ENCODE results near the gene GPR42.

DNA sequence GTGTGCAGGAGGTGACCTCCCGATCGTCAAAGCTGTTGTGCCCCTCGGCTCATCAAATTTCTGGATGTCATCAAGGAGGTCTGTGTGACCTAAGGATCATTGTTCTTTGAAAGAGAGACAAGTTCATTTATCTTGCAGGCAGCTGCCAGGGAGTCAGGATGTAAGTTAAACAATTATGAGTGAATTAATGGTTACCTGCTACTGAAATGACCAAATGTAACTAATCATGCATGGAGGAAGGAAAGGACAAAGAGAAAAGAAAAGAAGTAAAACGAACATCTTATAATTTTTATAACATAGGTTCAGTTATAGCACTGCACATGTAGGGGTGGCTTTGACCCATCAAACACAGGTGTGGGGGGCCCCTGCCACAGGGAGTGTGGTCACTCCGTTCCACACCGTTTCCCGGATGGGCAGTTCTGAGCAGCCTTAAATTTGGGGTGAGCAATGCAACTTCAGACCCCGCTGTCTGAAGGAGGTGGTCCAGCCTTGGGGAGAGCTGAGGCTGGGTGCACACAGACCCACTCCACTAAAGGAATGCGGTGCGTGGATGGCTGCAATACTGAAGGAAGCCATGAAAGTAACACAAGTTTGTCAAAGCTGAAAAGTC, 36.6 kb upstream of the GPR42 start:
- TF ChIP-seq HOXD13 (CRISPR knock-in tag; IDR thresholded peaks at IDR 0.05; ENCODE audit: borderline replicate concordance): no peak
- TF ChIP-seq, protein P1, sequence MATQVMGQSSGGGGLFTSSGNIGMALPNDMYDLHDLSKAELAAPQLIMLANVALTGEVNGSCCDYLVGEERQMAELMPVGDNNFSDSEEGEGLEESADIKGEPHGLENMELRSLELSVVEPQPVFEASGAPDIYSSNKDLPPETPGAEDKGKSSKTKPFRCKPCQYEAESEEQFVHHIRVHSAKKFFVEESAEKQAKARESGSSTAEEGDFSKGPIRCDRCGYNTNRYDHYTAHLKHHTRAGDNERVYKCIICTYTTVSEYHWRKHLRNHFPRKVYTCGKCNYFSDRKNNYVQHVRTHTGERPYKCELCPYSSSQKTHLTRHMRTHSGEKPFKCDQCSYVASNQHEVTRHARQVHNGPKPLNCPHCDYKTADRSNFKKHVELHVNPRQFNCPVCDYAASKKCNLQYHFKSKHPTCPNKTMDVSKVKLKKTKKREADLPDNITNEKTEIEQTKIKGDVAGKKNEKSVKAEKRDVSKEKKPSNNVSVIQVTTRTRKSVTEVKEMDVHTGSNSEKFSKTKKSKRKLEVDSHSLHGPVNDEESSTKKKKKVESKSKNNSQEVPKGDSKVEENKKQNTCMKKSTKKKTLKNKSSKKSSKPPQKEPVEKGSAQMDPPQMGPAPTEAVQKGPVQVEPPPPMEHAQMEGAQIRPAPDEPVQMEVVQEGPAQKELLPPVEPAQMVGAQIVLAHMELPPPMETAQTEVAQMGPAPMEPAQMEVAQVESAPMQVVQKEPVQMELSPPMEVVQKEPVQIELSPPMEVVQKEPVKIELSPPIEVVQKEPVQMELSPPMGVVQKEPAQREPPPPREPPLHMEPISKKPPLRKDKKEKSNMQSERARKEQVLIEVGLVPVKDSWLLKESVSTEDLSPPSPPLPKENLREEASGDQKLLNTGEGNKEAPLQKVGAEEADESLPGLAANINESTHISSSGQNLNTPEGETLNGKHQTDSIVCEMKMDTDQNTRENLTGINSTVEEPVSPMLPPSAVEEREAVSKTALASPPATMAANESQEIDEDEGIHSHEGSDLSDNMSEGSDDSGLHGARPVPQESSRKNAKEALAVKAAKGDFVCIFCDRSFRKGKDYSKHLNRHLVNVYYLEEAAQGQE (tag by site-specific recombination; IDR thresholded peaks at IDR 0.05): no peak
- TF ChIP-seq ZNF174 (tag by site-specific recombination; IDR thresholded peaks at IDR 0.05): no peak
- TF ChIP-seq, protein P2, sequence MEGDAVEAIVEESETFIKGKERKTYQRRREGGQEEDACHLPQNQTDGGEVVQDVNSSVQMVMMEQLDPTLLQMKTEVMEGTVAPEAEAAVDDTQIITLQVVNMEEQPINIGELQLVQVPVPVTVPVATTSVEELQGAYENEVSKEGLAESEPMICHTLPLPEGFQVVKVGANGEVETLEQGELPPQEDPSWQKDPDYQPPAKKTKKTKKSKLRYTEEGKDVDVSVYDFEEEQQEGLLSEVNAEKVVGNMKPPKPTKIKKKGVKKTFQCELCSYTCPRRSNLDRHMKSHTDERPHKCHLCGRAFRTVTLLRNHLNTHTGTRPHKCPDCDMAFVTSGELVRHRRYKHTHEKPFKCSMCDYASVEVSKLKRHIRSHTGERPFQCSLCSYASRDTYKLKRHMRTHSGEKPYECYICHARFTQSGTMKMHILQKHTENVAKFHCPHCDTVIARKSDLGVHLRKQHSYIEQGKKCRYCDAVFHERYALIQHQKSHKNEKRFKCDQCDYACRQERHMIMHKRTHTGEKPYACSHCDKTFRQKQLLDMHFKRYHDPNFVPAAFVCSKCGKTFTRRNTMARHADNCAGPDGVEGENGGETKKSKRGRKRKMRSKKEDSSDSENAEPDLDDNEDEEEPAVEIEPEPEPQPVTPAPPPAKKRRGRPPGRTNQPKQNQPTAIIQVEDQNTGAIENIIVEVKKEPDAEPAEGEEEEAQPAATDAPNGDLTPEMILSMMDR (tag by site-specific recombination; IDR thresholded peaks at IDR 0.05): no peak
- TF ChIP-seq KLF16 (tag by site-specific recombination; IDR thresholded peaks at IDR 0.05): no peak
- no peak for TF ChIP-seq ZNF266 (tag by site-specific recombination; IDR thresholded peaks at IDR 0.05; ENCODE audit: low read depth)
- TF ChIP-seq ZNF292 (tag by site-specific recombination; IDR thresholded peaks at IDR 0.05; ENCODE audit: borderline replicate concordance, low read depth): no peak
- no peak for TF ChIP-seq ZNF658 (tag by site-specific recombination; IDR thresholded peaks at IDR 0.05)
- TF ChIP-seq TCF7L2 (IDR thresholded peaks at IDR 0.05; ENCODE audit: borderline replicate concordance, low read depth, low read length): no peak
- no peak for TF ChIP-seq ZNF416 (tag by site-specific recombination; IDR thresholded peaks at IDR 0.05)
- TF ChIP-seq HOXA7 (CRISPR knock-in tag; IDR thresholded peaks at IDR 0.05; ENCODE audit: borderline replicate concordance): no peak
- no peak for TF ChIP-seq ZNF146 (tag by site-specific recombination; IDR thresholded peaks at IDR 0.05)
